NCI-H1417 (cell line): Measurements from ENCODE around the gene TNRC6C.
A peak's percentile ranks its signal among the peaks of the same experiment; 100 is the strongest.
"Not testable (repeated sequence)": the region's sequence is repeated elsewhere in the genome, so short reads cannot be mapped to it uniquely, and the experiment has no call there.

Source experiments
- DNase-seq, 3 experiments: peaks; one replicate each; lab custom pipeline; 2025; lab: John Stamatoyannopoulos, UW

TNRC6C gene

GRCh38 chr17:78135858-78136500 is 177.5 kb downstream of the TNRC6C start:
- DNase-seq, result no peak

- DNase-seq, result no peak
Observed at GRCh38 chr17:78137392-78138203, 179.1 kb downstream of the TNRC6C start.

- DNase-seq, result no peak
Observed at GRCh38 chr17:78138204-78139060, 179.9 kb downstream of the TNRC6C start.

GRCh38 chr17:78139861-78140168 is 181.3 kb downstream of the TNRC6C start:
- DNase-seq, result not testable (repeated sequence)

- peak; percentile 68 to 93 (median 86) for DNase-seq
Observed at GRCh38 chr17:78140169-78141051, 181.9 kb downstream of the TNRC6C start.

GRCh38 chr17:78141437-78142118 is 183.1 kb downstream of the TNRC6C start:
- DNase-seq, result no peak

GRCh38 chr17:78142119-78142861 is 183.8 kb downstream of the TNRC6C start:
- DNase-seq, result peak in 1 of 3 experiments; percentile 30

- no peak for DNase-seq
Observed at GRCh38 chr17:78143214-78144146, 185.0 kb downstream of the TNRC6C start.

GRCh38 chr17:78144147-78144719 is 185.7 kb downstream of the TNRC6C start:
- DNase-seq, result no peak

- DNase-seq, result no peak
Observed at GRCh38 chr17:78144736-78145641, 186.5 kb downstream of the TNRC6C start.

- DNase-seq, result no peak
Observed at GRCh38 chr17:78146471-78146869, 188.0 kb downstream of the TNRC6C start.

GRCh38 chr17:78146881-78147280 is 188.4 kb downstream of the TNRC6C start:
- no peak for DNase-seq

- DNase-seq, result no peak
Observed at GRCh38 chr17:78147315-78147998, 189.0 kb downstream of the TNRC6C start.

GRCh38 chr17:78148286-78149016 is 189.9 kb downstream of the TNRC6C start:
- no peak for DNase-seq

- DNase-seq, result no peak
Observed at GRCh38 chr17:78151514-78152008, 193.1 kb downstream of the TNRC6C start.
